Erythroblast (primary cell): Measurements from ENCODE around the gene GRM7.

Experiments
- DNase-seq, 2 experiments: peaks; one replicate each; lab custom pipeline; 2025; lab: John Stamatoyannopoulos, UW
- GATA1 ChIP-seq: IDR thresholded peaks from 2 replicates; pipeline ENCODE4 v1.6.1; 2011; ENCODE audit warnings: low read depth, mild to moderate bottlenecking, control low read depth, low read length, moderate library complexity
- POLR2A ChIP-seq: IDR thresholded peaks from 2 replicates; pipeline ENCODE4 v1.6.1; 2011; ENCODE audit warnings: mild to moderate bottlenecking, low read length

Gene GRM7

GRCh38 chr3:7205962-7206361, 345.0 kb downstream of the GRM7 start:
- TF ChIP-seq GATA1, result no peak
- no peak for TF ChIP-seq POLR2A
- DNase-seq, result no peak

- TF ChIP-seq POLR2A, result no peak
- TF ChIP-seq GATA1, result no peak
Measured at GRCh38 chr3:7207125-7207524, 346.2 kb downstream of the GRM7 start.

GRCh38 chr3:7207928-7208327, 347.0 kb downstream of the GRM7 start:
- DNase-seq, result no peak
- TF ChIP-seq GATA1 (no peak), POLR2A (no peak)

More at GRCh38 chr3:7207125-7207524, 346.2 kb downstream of the GRM7 start:
- no peak for DNase-seq

GRCh38 chr3:7209098-7209497, 348.2 kb downstream of the GRM7 start:
- TF ChIP-seq POLR2A (no peak), GATA1 (no peak)
- DNase-seq, result no peak

GRCh38 chr3:7211740-7212139, 350.8 kb downstream of the GRM7 start:
- TF ChIP-seq GATA1 (no peak), POLR2A (no peak)
- DNase-seq, result no peak

GRCh38 chr3:7215706-7216105, 354.8 kb downstream of the GRM7 start:
- no peak for DNase-seq
- TF ChIP-seq POLR2A (no peak), GATA1 (no peak)

- TF ChIP-seq POLR2A (no peak), GATA1 (no peak)
- DNase-seq, result no peak
Measured at GRCh38 chr3:7226393-7226792, 365.5 kb downstream of the GRM7 start.

GRCh38 chr3:7238565-7239295, 377.8 kb downstream of the GRM7 start:
- no peak for DNase-seq
- TF ChIP-seq GATA1, result no peak
- no peak for TF ChIP-seq POLR2A

- DNase-seq, result no peak
- TF ChIP-seq POLR2A (no peak), GATA1 (no peak)
Measured at GRCh38 chr3:7241584-7242302, 380.8 kb downstream of the GRM7 start.

GRCh38 chr3:7242303-7242635, 381.4 kb downstream of the GRM7 start:
- DNase-seq, result no peak
- TF ChIP-seq POLR2A, result no peak
- no peak for TF ChIP-seq GATA1

- no peak for DNase-seq
- TF ChIP-seq POLR2A, result no peak
- TF ChIP-seq GATA1, result no peak
Measured at GRCh38 chr3:7249493-7250076, 388.7 kb downstream of the GRM7 start.

- TF ChIP-seq POLR2A (no peak), GATA1 (no peak)
Measured at GRCh38 chr3:7254251-7254650, 393.3 kb downstream of the GRM7 start.

GRCh38 chr3:7260975-7261374, 400.1 kb downstream of the GRM7 start:
- DNase-seq, result no peak
- TF ChIP-seq GATA1 (no peak), POLR2A (no peak)

More at GRCh38 chr3:7254251-7254650, 393.3 kb downstream of the GRM7 start:
- no peak for DNase-seq
